ENCODE measurements around the gene VAMP4. TPM values are rescaled to one million over a fixed set of nuclear protein-coding genes. Genes with fewer than 3 reads are reported as not detected.

The VAMP4 gene
- polyA plus RNA-seq, 1 of the 3 experiments (the other 2 are of a cell fraction), result 2.5 TPM

GRCh38 chr1:171680339-171680738, 61.5 kb downstream of the VAMP4 start:
- no peaks in the 10 kb centered on the region for H3K4me1 ChIP-seq (ENCODE audit: control insufficient read depth in 1 of 2, insufficient read depth in 2 of 2, low read depth in 1 of 2, low read length in 1 of 2)
- WGBS (ENCODE audit: low lambda C conversion rate), result 70% methylated on average over 3 of the region's 3 CpGs
- no peak overlapping the region for H3K9ac ChIP-seq
- H3F3A ChIP-seq (replicated peaks; ENCODE audit: insufficient read depth), result no peaks in the 10 kb centered on the region
- H3K27me3 ChIP-seq (ENCODE audit: insufficient read depth), result no peaks in the 10 kb centered on the region
- no peak overlapping the region for H3K27ac ChIP-seq (ENCODE audit: low read depth in 2 of 2, low read length in 1 of 2)
- H3K9me2 ChIP-seq, result no peaks in the 10 kb centered on the region
- ChIA-PET CTCF (no interaction called here), POLR2A (no interaction called here)
- TF ChIP-seq CHD2 (IDR thresholded peaks at IDR 0.05; ENCODE audit: low read length, partially characterized antibody) (no peak), ZBTB33 (IDR thresholded peaks at IDR 0.05; ENCODE audit: borderline replicate concordance, low read depth) (no peak), TEAD4 (IDR thresholded peaks at IDR 0.05; ENCODE audit: borderline replicate concordance, insufficient read depth) (no peak), USF1 (IDR thresholded peaks at IDR 0.05; ENCODE audit: borderline replicate concordance, low read depth) (no peak), SIN3A (IDR thresholded peaks at IDR 0.05; ENCODE audit: borderline replicate concordance, low read depth, low read length) (no peak), SMC3 (IDR thresholded peaks at IDR 0.05; ENCODE audit: low read depth, low read length) (no peak), MAX (IDR thresholded peaks at IDR 0.05; ENCODE audit: low read depth) (no peak), TCF12 (IDR thresholded peaks at IDR 0.05) (no peak), RCOR1 (IDR thresholded peaks at IDR 0.05; ENCODE audit: low read length) (no peak), RXRA (IDR thresholded peaks at IDR 0.05; ENCODE audit: borderline replicate concordance, low read depth) (no peak), REST (IDR thresholded peaks at IDR 0.05; ENCODE audit: low read depth, low read length) (no peak), YY1 (IDR thresholded peaks at IDR 0.05; ENCODE audit: low read depth) (no peak), MXI1 (IDR thresholded peaks at IDR 0.05; ENCODE audit: low read depth, low read length) (no peak), JUND (IDR thresholded peaks at IDR 0.05) (no peak)
- TF ChIP-seq, protein P1, sequence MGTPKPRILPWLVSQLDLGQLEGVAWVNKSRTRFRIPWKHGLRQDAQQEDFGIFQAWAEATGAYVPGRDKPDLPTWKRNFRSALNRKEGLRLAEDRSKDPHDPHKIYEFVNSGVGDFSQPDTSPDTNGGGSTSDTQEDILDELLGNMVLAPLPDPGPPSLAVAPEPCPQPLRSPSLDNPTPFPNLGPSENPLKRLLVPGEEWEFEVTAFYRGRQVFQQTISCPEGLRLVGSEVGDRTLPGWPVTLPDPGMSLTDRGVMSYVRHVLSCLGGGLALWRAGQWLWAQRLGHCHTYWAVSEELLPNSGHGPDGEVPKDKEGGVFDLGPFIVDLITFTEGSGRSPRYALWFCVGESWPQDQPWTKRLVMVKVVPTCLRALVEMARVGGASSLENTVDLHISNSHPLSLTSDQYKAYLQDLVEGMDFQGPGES (IDR thresholded peaks at IDR 0.05; ENCODE audit: low read depth, low read length), result no peak
- TF ChIP-seq, protein P2, sequence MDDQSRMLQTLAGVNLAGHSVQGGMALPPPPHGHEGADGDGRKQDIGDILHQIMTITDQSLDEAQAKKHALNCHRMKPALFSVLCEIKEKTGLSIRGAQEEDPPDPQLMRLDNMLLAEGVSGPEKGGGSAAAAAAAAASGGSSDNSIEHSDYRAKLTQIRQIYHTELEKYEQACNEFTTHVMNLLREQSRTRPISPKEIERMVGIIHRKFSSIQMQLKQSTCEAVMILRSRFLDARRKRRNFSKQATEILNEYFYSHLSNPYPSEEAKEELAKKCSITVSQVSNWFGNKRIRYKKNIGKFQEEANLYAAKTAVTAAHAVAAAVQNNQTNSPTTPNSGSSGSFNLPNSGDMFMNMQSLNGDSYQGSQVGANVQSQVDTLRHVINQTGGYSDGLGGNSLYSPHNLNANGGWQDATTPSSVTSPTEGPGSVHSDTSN (IDR thresholded peaks at IDR 0.05), result no peak
- no peaks in the 10 kb centered on the region for H3K36me3 ChIP-seq (replicated peaks in 1 of 2; ENCODE audit: control insufficient read depth in 1 of 2, insufficient read depth in 2 of 2, low read length in 1 of 2)
- no peak overlapping the region for H3K4me3 ChIP-seq (ENCODE audit: low read depth in 2 of 2, low read length in 1 of 2)
- no peaks in the 10 kb centered on the region for H4K20me1 ChIP-seq (ENCODE audit: insufficient read depth)
- DNase-seq, result no peak
- H3K4me2 ChIP-seq, result no peak overlapping the region
- no peaks in the 10 kb centered on the region for H3K9me3 ChIP-seq
- H3K79me2 ChIP-seq (ENCODE audit: insufficient read depth), result no peaks in the 10 kb centered on the region
- no peak overlapping the region for H2AFZ ChIP-seq (ENCODE audit: low read depth)
